HEK293 (cell line): ENCODE measurements around the gene DUSP3.

Experiments used
- GLIS2 ChIP-seq: fragments of 450-650 bp; formaldehyde crosslinking; IDR thresholded peaks from 2 replicates; pipeline ENCODE4 v1.5.1; 2016; ENCODE audit warnings: missing biosample characterization, missing genetic modification characterization
- KLF16 ChIP-seq: fragments of 450-650 bp; formaldehyde crosslinking; IDR thresholded peaks from 2 replicates; pipeline ENCODE4 v1.5.1; 2017; ENCODE audit warnings: missing biosample characterization, missing genetic modification characterization
- OSR2 ChIP-seq: fragments of 450-650 bp; formaldehyde crosslinking; IDR thresholded peaks from 2 replicates; pipeline ENCODE4 v1.5.1; 2016; ENCODE audit warnings: missing biosample characterization, missing genetic modification characterization
- SALL2 ChIP-seq: fragments of 450-650 bp; formaldehyde crosslinking; IDR thresholded peaks from 2 replicates; pipeline ENCODE4 v1.5.0; 2017; ENCODE audit warnings: missing biosample characterization, mild to moderate bottlenecking, missing genetic modification characterization, borderline replicate concordance
- WT1 ChIP-seq: fragments of 450-650 bp; formaldehyde crosslinking; IDR thresholded peaks from 2 replicates; pipeline ENCODE4 v1.5.1; 2016; ENCODE audit warnings: missing biosample characterization, missing genetic modification characterization
- ZNF335 ChIP-seq: fragments of 450-650 bp; formaldehyde crosslinking; conservative IDR thresholded peaks from 2 replicates; pipeline ENCODE4 v1.5.1; 2016; ENCODE audit warnings: missing biosample characterization, missing genetic modification characterization
- ZNF785 ChIP-seq: fragments of 450-650 bp; formaldehyde crosslinking; IDR thresholded peaks from 2 replicates; pipeline ENCODE4 v1.5.1; 2016; ENCODE audit warnings: missing biosample characterization, missing genetic modification characterization
- TF ChIP-seq, protein P1 (sequence below): fragments of 450-650 bp; formaldehyde crosslinking; IDR thresholded peaks from 2 replicates; pipeline ENCODE4 v1.5.1; 2016; ENCODE audit warnings: missing biosample characterization, missing genetic modification characterization
- TF ChIP-seq, protein P2 (sequence below): fragments of 450-650 bp; formaldehyde crosslinking; IDR thresholded peaks from 2 replicates; pipeline ENCODE4 v1.5.1; 2016; ENCODE audit warnings: missing biosample characterization, missing genetic modification characterization
- TF ChIP-seq, protein P3 (sequence below): fragments of 450-650 bp; formaldehyde crosslinking; IDR thresholded peaks from 2 replicates; pipeline ENCODE4 v1.5.1; 2016; ENCODE audit warnings: missing biosample characterization, missing genetic modification characterization, borderline replicate concordance
- TF ChIP-seq, protein P4 (sequence below): IDR thresholded peaks from 2 replicates; pipeline ENCODE4 v1.6.1; 2011; ENCODE audit warnings: mild to moderate bottlenecking, low read depth, low read length, borderline replicate concordance
- TF ChIP-seq, protein P5 (sequence below): fragments of 450-650 bp; formaldehyde crosslinking; IDR thresholded peaks from 2 replicates; pipeline ENCODE4 v1.5.1; 2016; ENCODE audit warnings: missing biosample characterization, missing genetic modification characterization, low read depth
- TF ChIP-seq, protein P6 (sequence below): fragments of 450-650 bp; formaldehyde crosslinking; IDR thresholded peaks from 2 replicates; pipeline ENCODE4 v1.5.1; 2016; ENCODE audit warnings: missing biosample characterization, missing genetic modification characterization

DNA sequence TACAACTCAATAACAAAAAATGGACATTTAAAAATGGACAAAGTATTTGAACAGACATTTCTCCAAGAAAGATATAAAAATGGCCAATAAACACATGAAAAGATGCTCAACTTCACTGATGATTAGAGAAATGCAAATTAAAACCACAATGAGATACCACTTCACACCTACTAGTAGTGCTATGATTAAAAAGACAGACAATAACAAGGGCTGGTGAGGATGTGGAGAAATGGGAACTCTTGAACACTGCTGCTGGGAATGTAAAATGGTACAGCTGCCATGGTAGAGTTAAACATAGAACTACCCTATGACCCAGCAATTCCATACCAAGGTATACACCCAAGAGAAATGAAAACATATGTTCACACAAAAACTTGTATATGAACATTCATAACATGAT is 26.3 kb upstream of the DUSP3 start:
- TF ChIP-seq ZNF785 (no peak), KLF16 (tag by site-specific recombination) (no peak), ZNF335 (tag by site-specific recombination) (no peak), SALL2 (tag by site-specific recombination) (no peak), WT1 (tag by site-specific recombination) (no peak), OSR2 (tag by site-specific recombination) (no peak), GLIS2 (tag by site-specific recombination) (no peak)
- TF ChIP-seq, protein P1, sequence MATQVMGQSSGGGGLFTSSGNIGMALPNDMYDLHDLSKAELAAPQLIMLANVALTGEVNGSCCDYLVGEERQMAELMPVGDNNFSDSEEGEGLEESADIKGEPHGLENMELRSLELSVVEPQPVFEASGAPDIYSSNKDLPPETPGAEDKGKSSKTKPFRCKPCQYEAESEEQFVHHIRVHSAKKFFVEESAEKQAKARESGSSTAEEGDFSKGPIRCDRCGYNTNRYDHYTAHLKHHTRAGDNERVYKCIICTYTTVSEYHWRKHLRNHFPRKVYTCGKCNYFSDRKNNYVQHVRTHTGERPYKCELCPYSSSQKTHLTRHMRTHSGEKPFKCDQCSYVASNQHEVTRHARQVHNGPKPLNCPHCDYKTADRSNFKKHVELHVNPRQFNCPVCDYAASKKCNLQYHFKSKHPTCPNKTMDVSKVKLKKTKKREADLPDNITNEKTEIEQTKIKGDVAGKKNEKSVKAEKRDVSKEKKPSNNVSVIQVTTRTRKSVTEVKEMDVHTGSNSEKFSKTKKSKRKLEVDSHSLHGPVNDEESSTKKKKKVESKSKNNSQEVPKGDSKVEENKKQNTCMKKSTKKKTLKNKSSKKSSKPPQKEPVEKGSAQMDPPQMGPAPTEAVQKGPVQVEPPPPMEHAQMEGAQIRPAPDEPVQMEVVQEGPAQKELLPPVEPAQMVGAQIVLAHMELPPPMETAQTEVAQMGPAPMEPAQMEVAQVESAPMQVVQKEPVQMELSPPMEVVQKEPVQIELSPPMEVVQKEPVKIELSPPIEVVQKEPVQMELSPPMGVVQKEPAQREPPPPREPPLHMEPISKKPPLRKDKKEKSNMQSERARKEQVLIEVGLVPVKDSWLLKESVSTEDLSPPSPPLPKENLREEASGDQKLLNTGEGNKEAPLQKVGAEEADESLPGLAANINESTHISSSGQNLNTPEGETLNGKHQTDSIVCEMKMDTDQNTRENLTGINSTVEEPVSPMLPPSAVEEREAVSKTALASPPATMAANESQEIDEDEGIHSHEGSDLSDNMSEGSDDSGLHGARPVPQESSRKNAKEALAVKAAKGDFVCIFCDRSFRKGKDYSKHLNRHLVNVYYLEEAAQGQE (tag by site-specific recombination): no peak
- TF ChIP-seq, protein P2, sequence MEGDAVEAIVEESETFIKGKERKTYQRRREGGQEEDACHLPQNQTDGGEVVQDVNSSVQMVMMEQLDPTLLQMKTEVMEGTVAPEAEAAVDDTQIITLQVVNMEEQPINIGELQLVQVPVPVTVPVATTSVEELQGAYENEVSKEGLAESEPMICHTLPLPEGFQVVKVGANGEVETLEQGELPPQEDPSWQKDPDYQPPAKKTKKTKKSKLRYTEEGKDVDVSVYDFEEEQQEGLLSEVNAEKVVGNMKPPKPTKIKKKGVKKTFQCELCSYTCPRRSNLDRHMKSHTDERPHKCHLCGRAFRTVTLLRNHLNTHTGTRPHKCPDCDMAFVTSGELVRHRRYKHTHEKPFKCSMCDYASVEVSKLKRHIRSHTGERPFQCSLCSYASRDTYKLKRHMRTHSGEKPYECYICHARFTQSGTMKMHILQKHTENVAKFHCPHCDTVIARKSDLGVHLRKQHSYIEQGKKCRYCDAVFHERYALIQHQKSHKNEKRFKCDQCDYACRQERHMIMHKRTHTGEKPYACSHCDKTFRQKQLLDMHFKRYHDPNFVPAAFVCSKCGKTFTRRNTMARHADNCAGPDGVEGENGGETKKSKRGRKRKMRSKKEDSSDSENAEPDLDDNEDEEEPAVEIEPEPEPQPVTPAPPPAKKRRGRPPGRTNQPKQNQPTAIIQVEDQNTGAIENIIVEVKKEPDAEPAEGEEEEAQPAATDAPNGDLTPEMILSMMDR (tag by site-specific recombination): no peak
- TF ChIP-seq, protein P3, sequence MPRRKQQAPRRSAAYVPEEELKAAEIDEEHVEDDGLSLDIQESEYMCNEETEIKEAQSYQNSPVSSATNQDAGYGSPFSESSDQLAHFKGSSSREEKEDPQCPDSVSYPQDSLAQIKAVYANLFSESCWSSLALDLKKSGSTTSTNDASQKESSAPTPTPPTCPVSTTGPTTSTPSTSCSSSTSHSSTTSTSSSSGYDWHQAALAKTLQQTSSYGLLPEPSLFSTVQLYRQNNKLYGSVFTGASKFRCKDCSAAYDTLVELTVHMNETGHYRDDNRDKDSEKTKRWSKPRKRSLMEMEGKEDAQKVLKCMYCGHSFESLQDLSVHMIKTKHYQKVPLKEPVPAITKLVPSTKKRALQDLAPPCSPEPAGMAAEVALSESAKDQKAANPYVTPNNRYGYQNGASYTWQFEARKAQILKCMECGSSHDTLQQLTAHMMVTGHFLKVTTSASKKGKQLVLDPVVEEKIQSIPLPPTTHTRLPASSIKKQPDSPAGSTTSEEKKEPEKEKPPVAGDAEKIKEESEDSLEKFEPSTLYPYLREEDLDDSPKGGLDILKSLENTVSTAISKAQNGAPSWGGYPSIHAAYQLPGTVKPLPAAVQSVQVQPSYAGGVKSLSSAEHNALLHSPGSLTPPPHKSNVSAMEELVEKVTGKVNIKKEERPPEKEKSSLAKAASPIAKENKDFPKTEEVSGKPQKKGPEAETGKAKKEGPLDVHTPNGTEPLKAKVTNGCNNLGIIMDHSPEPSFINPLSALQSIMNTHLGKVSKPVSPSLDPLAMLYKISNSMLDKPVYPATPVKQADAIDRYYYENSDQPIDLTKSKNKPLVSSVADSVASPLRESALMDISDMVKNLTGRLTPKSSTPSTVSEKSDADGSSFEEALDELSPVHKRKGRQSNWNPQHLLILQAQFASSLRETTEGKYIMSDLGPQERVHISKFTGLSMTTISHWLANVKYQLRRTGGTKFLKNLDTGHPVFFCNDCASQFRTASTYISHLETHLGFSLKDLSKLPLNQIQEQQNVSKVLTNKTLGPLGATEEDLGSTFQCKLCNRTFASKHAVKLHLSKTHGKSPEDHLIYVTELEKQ: no peak
- TF ChIP-seq, protein P4, sequence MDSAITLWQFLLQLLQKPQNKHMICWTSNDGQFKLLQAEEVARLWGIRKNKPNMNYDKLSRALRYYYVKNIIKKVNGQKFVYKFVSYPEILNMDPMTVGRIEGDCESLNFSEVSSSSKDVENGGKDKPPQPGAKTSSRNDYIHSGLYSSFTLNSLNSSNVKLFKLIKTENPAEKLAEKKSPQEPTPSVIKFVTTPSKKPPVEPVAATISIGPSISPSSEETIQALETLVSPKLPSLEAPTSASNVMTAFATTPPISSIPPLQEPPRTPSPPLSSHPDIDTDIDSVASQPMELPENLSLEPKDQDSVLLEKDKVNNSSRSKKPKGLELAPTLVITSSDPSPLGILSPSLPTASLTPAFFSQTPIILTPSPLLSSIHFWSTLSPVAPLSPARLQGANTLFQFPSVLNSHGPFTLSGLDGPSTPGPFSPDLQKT: no peak
- TF ChIP-seq, protein P5, sequence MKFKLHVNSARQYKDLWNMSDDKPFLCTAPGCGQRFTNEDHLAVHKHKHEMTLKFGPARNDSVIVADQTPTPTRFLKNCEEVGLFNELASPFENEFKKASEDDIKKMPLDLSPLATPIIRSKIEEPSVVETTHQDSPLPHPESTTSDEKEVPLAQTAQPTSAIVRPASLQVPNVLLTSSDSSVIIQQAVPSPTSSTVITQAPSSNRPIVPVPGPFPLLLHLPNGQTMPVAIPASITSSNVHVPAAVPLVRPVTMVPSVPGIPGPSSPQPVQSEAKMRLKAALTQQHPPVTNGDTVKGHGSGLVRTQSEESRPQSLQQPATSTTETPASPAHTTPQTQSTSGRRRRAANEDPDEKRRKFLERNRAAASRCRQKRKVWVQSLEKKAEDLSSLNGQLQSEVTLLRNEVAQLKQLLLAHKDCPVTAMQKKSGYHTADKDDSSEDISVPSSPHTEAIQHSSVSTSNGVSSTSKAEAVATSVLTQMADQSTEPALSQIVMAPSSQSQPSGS (tag by site-specific recombination): no peak
- TF ChIP-seq, protein P6, sequence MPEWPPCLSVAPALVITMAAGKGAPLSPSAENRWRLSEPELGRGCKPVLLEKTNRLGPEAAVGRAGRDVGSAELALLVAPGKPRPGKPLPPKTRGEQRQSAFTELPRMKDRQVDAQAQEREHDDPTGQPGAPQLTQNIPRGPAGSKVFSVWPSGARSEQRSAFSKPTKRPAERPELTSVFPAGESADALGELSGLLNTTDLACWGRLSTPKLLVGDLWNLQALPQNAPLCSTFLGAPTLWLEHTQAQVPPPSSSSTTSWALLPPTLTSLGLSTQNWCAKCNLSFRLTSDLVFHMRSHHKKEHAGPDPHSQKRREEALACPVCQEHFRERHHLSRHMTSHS: no peak
